Measurements from ENCODE around the gene SIT1.

SIT1 gene

DNA sequence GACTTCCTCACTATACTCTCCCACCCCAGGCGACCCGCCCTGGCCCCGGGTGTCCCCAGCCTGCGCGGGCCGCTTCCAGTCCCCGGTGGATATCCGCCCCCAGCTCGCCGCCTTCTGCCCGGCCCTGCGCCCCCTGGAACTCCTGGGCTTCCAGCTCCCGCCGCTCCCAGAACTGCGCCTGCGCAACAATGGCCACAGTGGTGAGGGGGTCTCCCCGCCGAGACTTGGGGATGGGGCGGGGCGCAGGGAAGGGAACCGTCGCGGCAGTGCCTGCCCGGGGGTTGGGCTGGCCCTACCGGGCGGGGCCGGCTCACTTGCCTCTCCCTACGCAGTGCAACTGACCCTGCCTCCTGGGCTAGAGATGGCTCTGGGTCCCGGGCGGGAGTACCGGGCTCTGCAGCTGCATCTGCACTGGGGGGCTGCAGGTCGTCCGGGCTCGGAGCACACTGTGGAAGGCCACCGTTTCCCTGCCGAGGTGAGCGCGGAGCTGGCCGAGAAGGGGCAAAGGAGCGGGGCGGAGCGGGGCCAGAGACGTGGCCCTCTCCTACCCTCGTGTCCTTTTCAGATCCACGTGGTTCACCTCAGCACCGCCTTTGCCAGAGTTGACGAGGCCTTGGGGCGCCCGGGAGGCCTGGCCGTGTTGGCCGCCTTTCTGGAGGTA, 25.1 kb upstream of the SIT1 start:
- peak; percentile 74 for DNase-seq (ENCODE audit: low spot score)
- in situ Hi-C loops (cut with MboI; ENCODE audit: low pct_unique_long_range_greater_than_20kb, low sequenced_read_pairs, unreplicated experiment), result no loop called here
- TF ChIP-seq, protein P1, sequence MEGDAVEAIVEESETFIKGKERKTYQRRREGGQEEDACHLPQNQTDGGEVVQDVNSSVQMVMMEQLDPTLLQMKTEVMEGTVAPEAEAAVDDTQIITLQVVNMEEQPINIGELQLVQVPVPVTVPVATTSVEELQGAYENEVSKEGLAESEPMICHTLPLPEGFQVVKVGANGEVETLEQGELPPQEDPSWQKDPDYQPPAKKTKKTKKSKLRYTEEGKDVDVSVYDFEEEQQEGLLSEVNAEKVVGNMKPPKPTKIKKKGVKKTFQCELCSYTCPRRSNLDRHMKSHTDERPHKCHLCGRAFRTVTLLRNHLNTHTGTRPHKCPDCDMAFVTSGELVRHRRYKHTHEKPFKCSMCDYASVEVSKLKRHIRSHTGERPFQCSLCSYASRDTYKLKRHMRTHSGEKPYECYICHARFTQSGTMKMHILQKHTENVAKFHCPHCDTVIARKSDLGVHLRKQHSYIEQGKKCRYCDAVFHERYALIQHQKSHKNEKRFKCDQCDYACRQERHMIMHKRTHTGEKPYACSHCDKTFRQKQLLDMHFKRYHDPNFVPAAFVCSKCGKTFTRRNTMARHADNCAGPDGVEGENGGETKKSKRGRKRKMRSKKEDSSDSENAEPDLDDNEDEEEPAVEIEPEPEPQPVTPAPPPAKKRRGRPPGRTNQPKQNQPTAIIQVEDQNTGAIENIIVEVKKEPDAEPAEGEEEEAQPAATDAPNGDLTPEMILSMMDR (IDR thresholded peaks at IDR 0.05; ENCODE audit: extremely low read depth, insufficient read depth, missing control alignments), result no peak

DNA sequence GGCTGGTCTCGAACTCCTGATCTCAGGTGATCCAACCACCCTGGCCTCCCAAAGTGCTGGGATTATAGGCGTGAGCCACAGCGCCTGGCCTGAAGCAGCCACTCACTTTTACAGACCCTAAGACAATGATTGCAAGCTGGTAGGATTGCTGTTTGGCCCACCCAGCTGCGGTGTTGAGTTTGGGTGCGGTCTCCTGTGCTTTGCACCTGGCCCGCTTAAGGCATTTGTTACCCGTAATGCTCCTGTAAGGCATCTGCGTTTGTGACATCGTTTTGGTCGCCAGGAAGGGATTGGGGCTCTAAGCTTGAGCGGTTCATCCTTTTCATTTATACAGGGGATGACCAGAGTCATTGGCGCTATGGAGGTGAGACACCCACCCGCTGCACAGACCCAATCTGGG, 24.5 kb upstream of the SIT1 start:
- no peak for DNase-seq (ENCODE audit: low spot score)
- TF ChIP-seq, protein P1 (IDR thresholded peaks at IDR 0.05; ENCODE audit: extremely low read depth, insufficient read depth, missing control alignments), result no peak
- in situ Hi-C loops (cut with MboI; ENCODE audit: low pct_unique_long_range_greater_than_20kb, low sequenced_read_pairs, unreplicated experiment), result no loop called here

DNA sequence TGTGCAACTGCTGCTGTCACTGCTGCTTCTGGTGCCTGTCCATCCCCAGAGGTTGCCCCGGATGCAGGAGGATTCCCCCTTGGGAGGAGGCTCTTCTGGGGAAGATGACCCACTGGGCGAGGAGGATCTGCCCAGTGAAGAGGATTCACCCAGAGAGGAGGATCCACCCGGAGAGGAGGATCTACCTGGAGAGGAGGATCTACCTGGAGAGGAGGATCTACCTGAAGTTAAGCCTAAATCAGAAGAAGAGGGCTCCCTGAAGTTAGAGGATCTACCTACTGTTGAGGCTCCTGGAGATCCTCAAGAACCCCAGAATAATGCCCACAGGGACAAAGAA, 23.3 kb upstream of the SIT1 start:
- no peak for DNase-seq (ENCODE audit: low spot score)
- TF ChIP-seq, protein P1 (IDR thresholded peaks at IDR 0.05; ENCODE audit: extremely low read depth, insufficient read depth, missing control alignments), result no peak
- in situ Hi-C loops (cut with MboI; ENCODE audit: low pct_unique_long_range_greater_than_20kb, low sequenced_read_pairs, unreplicated experiment), result no loop called here

DNA sequence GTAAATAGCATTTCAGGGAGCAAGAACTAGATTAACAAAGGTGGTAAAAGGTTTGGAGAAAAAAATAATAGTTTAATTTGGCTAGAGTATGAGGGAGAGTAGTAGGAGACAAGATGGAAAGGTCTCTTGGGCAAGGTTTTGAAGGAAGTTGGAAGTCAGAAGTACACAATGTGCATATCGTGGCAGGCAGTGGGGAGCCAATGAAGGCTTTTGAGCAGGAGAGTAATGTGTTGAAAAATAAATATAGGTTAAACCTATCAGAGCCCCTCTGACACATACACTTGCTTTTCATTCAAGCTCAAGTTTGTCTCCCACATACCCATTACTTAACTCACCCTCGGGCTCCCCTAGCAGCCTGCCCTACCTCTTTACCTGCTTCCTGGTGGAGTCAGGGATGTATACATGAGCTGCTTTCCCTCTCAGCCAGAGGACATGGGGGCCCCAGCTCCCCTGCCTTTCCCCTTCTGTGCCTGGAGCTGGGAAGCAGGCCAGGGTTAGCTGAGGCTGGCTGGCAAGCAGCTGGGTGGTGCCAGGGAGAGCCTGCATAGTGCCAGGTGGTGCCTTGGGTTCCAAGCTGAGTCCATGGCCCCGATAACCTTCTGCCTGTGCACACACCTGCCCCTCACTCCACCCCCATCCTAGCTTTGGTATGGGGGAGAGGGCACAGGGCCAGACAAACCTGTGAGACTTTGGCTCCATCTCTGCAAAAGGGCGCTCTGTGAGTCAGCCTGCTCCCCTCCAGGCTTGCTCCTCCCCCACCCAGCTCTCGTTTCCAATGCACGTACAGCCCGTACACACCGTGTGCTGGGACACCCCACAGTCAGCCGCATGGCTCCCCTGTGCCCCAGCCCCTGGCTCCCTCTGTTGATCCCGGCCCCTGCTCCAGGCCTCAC, 22.6 kb upstream of the SIT1 start, which contains the start of gene CA9:
TSS of gene CA9 (plus strand) at position 797 of the 893 bp plus-strand sequence. CDS start at position 829, 32 bp downstream.
- no peak for DNase-seq (ENCODE audit: low spot score)
- in situ Hi-C loops (cut with MboI; ENCODE audit: low pct_unique_long_range_greater_than_20kb, low sequenced_read_pairs, unreplicated experiment), result no loop called here
- TF ChIP-seq, protein P1 (IDR thresholded peaks at IDR 0.05; ENCODE audit: extremely low read depth, insufficient read depth, missing control alignments), result no peak

DNA sequence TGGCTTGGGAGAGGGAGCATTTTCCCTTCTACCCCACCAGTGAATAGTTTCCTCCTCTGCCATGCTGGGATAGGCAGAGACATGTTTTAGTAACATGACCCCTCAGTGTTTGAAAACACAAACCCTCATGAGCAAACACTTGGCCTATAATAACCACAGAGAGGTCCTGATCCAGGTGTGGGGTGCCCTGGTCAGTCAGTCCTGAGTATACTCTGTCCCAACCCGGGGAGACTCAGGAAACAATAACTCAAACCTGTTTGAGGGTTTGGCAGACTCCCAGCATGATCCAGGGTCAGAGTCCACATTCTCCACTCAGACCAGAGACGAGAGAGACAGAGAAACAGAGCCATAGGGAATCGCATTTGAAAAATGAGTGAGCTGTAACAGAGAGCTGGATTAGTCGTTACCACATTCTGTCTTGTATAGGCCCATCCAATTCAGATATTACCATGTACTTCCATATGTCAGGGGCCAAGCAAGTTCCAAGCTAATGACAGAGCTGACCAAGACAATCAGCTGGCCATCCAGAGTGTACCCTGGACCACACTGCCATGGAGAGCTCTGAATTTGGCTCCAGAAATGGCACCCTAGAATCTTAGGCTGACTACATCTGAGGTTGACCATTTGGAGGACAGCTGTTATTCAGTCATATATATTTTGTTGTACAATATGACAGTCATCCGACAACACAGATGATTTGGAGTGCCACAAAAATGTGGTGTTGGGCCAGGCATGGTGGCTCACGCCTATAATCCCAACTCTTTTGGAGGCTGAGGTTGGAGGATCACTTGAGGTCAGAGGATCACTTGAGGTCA, 18.8 kb upstream of the SIT1 start:
- no peak for DNase-seq (ENCODE audit: low spot score)
- in situ Hi-C loops (cut with MboI; ENCODE audit: low pct_unique_long_range_greater_than_20kb, low sequenced_read_pairs, unreplicated experiment), result loop anchor here (10.0 kb wide), 1 partner anchor 55 kb away; no protein-coding TSS in a partner anchor
- TF ChIP-seq, protein P1 (IDR thresholded peaks at IDR 0.05; ENCODE audit: extremely low read depth, insufficient read depth, missing control alignments), result no peak

DNA sequence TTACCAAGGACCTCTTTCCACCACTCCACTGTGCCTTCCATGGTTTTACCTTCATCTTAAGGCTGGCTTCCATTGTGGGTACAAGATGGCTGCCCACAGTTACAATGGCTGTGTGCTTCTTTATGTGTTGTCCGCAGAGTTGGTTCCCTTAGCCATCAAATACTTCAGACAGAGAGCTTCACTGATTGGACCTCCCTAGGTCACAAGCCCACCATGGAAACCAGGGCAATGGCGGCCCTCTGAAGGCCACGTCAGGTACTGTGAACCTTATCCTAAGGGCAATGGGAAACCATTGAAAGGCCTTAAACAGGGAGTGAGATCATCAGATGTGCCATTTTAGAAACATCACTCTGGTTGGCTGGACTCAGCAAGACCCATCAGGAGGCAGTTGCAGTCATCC, 17.2 kb upstream of the SIT1 start:
- in situ Hi-C loops (cut with MboI; ENCODE audit: low pct_unique_long_range_greater_than_20kb, low sequenced_read_pairs, unreplicated experiment), result loop anchor here (10.0 kb wide), 1 partner anchor 57 kb away; no protein-coding TSS in a partner anchor
- DNase-seq (ENCODE audit: low spot score), result no peak
- TF ChIP-seq, protein P1 (IDR thresholded peaks at IDR 0.05; ENCODE audit: extremely low read depth, insufficient read depth, missing control alignments), result no peak
